Measurements from ENCODE around the gene PRKAB2.
"Not testable (repeated sequence)": the region's sequence is repeated elsewhere in the genome, so short reads cannot be mapped to it uniquely, and the experiment has no call there.

The PRKAB2 gene

GRCh38 chr1:147109041-147109440, 63.2 kb downstream of the PRKAB2 start:
- DNase-seq: no peak

- DNase-seq: not testable (repeated sequence)
Measured at GRCh38 chr1:147106407-147106881, 65.8 kb downstream of the PRKAB2 start.

GRCh38 chr1:147105909-147106308, 66.4 kb downstream of the PRKAB2 start:
- no peak for DNase-seq

All from NCI-H2171 (cell line).